ENCODE data around the gene COQ9.

The COQ9 gene

GRCh38 chr16:57485916-57486857, 38.9 kb downstream of the COQ9 start, which contains the start of gene DOK4 (continued):
- TF ChIP-seq, protein P1, sequence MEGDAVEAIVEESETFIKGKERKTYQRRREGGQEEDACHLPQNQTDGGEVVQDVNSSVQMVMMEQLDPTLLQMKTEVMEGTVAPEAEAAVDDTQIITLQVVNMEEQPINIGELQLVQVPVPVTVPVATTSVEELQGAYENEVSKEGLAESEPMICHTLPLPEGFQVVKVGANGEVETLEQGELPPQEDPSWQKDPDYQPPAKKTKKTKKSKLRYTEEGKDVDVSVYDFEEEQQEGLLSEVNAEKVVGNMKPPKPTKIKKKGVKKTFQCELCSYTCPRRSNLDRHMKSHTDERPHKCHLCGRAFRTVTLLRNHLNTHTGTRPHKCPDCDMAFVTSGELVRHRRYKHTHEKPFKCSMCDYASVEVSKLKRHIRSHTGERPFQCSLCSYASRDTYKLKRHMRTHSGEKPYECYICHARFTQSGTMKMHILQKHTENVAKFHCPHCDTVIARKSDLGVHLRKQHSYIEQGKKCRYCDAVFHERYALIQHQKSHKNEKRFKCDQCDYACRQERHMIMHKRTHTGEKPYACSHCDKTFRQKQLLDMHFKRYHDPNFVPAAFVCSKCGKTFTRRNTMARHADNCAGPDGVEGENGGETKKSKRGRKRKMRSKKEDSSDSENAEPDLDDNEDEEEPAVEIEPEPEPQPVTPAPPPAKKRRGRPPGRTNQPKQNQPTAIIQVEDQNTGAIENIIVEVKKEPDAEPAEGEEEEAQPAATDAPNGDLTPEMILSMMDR (tag by site-specific recombination; IDR thresholded peaks at IDR 0.05) = no peak
- TF ChIP-seq ZNF174 (tag by site-specific recombination; IDR thresholded peaks at IDR 0.05) (no peak), ZNF596 (tag by site-specific recombination; IDR thresholded peaks at IDR 0.05) (peak; percentile 24; the same call in 1 of the 2 replicates), ZFP69B (tag by site-specific recombination; IDR thresholded peaks at IDR 0.05) (no peak), ZEB2 (tag by site-specific recombination; IDR thresholded peaks at IDR 0.05) (no peak), ZNF558 (tag by site-specific recombination; IDR thresholded peaks at IDR 0.05) (no peak), ZNF624 (tag by site-specific recombination; IDR thresholded peaks at IDR 0.05) (no peak), RBAK (tag by site-specific recombination; IDR thresholded peaks at IDR 0.05) (no peak), ZNF600 (tag by site-specific recombination; IDR thresholded peaks at IDR 0.05) (no peak), PRDM2 (tag by site-specific recombination; IDR thresholded peaks at IDR 0.05; ENCODE audit: borderline replicate concordance) (no peak), ZNF660 (tag by site-specific recombination; IDR thresholded peaks at IDR 0.05) (no peak), ZNF311 (tag by site-specific recombination; IDR thresholded peaks at IDR 0.05; ENCODE audit: borderline replicate concordance) (no peak), ZNF792 (tag by site-specific recombination; IDR thresholded peaks at IDR 0.05) (no peak), SP3 (tag by site-specific recombination; IDR thresholded peaks at IDR 0.05) (peak; percentile 4; the same call in 1 of the 2 replicates), GLIS2 (tag by site-specific recombination; IDR thresholded peaks at IDR 0.05) (peak; percentile 85), ZNF670 (tag by site-specific recombination; IDR thresholded peaks at IDR 0.05; ENCODE audit: low read depth) (no peak), ZNF266 (tag by site-specific recombination; IDR thresholded peaks at IDR 0.05; ENCODE audit: low read depth) (no peak), ZSCAN5A (tag by site-specific recombination; IDR thresholded peaks at IDR 0.05) (no peak), ZNF223 (tag by site-specific recombination; IDR thresholded peaks at IDR 0.05) (no peak), ZNF121 (tag by site-specific recombination; IDR thresholded peaks at IDR 0.05) (no peak), ZNF274 (IDR thresholded peaks at IDR 0.05; ENCODE audit: low read length) (no peak), ZNF274 (tag by site-specific recombination; IDR thresholded peaks at IDR 0.05; ENCODE audit: borderline replicate concordance) (no peak), GLI4 (tag by site-specific recombination; IDR thresholded peaks at IDR 0.05) (no peak), ZNF16 (tag by site-specific recombination; IDR thresholded peaks at IDR 0.05; ENCODE audit: low read depth) (no peak), SP7 (tag by site-specific recombination; IDR thresholded peaks at IDR 0.05) (no peak), ZNF221 (tag by site-specific recombination; IDR thresholded peaks at IDR 0.05; ENCODE audit: borderline replicate concordance) (no peak)
- TF ChIP-seq, protein P2, sequence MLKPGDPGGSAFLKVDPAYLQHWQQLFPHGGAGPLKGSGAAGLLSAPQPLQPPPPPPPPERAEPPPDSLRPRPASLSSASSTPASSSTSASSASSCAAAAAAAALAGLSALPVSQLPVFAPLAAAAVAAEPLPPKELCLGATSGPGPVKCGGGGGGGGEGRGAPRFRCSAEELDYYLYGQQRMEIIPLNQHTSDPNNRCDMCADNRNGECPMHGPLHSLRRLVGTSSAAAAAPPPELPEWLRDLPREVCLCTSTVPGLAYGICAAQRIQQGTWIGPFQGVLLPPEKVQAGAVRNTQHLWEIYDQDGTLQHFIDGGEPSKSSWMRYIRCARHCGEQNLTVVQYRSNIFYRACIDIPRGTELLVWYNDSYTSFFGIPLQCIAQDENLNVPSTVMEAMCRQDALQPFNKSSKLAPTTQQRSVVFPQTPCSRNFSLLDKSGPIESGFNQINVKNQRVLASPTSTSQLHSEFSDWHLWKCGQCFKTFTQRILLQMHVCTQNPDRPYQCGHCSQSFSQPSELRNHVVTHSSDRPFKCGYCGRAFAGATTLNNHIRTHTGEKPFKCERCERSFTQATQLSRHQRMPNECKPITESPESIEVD (tag by site-specific recombination; IDR thresholded peaks at IDR 0.05) = no peak
- TF ChIP-seq, protein P3, sequence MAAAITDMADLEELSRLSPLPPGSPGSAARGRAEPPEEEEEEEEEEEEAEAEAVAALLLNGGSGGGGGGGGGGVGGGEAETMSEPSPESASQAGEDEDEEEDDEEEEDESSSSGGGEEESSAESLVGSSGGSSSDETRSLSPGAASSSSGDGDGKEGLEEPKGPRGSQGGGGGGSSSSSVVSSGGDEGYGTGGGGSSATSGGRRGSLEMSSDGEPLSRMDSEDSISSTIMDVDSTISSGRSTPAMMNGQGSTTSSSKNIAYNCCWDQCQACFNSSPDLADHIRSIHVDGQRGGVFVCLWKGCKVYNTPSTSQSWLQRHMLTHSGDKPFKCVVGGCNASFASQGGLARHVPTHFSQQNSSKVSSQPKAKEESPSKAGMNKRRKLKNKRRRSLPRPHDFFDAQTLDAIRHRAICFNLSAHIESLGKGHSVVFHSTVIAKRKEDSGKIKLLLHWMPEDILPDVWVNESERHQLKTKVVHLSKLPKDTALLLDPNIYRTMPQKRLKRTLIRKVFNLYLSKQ (tag by site-specific recombination; IDR thresholded peaks at IDR 0.05; ENCODE audit: borderline replicate concordance) = no peak
